ENCODE results near the gene KNTC1.

DNA sequence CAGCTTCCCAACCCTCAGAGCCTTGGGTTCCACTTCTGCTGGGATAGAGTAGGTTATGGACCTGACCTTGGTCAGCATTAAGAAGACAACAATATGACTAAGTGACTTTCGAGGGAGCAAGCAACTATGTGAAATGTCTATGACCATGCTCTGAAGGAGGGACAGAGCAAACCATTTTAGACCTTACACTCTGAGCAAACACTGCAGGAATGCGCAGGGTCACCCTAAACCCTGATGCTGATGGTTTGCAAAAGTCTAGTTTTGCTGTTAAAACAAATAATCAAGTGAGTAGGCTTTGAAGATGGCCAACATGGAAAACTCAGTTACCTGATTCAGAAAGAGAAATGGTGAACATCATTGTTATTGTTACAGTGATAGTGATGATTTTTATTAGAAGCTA is 35.1 kb upstream of the KNTC1 start:
- TF ChIP-seq, protein P1, sequence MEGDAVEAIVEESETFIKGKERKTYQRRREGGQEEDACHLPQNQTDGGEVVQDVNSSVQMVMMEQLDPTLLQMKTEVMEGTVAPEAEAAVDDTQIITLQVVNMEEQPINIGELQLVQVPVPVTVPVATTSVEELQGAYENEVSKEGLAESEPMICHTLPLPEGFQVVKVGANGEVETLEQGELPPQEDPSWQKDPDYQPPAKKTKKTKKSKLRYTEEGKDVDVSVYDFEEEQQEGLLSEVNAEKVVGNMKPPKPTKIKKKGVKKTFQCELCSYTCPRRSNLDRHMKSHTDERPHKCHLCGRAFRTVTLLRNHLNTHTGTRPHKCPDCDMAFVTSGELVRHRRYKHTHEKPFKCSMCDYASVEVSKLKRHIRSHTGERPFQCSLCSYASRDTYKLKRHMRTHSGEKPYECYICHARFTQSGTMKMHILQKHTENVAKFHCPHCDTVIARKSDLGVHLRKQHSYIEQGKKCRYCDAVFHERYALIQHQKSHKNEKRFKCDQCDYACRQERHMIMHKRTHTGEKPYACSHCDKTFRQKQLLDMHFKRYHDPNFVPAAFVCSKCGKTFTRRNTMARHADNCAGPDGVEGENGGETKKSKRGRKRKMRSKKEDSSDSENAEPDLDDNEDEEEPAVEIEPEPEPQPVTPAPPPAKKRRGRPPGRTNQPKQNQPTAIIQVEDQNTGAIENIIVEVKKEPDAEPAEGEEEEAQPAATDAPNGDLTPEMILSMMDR (IDR thresholded peaks at IDR 0.05 in 8 of 11, conservative IDR thresholded peaks at IDR 0.05 in 3 of 11): no peak
- TF ChIP-seq POLR2A (IDR thresholded peaks at IDR 0.05): no peak
